Measurements from ENCODE around the gene KCNIP1.

DNA sequence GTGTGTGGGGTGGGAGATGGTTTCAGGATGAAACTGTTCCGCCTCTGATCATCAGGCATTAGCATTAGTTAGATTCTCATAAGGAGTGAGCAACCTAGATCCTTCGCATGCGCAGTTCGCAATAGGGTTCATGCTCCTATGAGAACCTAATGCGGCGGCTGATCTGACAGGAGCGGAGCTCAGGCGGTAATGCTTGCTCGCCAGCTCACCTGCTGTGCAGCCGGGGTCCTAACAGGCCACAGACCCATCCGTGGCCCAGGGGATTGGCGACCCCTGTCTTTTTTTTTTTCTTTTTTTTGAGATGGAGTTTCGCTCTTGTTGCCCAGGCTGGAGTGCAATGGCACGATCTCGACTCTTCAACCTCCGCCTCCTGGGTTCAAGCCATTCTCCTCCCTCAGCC, 119.1 kb downstream of the KCNIP1 start:
- TF ChIP-seq, protein P1, sequence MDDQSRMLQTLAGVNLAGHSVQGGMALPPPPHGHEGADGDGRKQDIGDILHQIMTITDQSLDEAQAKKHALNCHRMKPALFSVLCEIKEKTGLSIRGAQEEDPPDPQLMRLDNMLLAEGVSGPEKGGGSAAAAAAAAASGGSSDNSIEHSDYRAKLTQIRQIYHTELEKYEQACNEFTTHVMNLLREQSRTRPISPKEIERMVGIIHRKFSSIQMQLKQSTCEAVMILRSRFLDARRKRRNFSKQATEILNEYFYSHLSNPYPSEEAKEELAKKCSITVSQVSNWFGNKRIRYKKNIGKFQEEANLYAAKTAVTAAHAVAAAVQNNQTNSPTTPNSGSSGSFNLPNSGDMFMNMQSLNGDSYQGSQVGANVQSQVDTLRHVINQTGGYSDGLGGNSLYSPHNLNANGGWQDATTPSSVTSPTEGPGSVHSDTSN (IDR thresholded peaks at IDR 0.05) = no peak
- TF ChIP-seq MEF2A (IDR thresholded peaks at IDR 0.05; ENCODE audit: borderline replicate concordance, low read depth) = no peak
- TF ChIP-seq, protein P2, sequence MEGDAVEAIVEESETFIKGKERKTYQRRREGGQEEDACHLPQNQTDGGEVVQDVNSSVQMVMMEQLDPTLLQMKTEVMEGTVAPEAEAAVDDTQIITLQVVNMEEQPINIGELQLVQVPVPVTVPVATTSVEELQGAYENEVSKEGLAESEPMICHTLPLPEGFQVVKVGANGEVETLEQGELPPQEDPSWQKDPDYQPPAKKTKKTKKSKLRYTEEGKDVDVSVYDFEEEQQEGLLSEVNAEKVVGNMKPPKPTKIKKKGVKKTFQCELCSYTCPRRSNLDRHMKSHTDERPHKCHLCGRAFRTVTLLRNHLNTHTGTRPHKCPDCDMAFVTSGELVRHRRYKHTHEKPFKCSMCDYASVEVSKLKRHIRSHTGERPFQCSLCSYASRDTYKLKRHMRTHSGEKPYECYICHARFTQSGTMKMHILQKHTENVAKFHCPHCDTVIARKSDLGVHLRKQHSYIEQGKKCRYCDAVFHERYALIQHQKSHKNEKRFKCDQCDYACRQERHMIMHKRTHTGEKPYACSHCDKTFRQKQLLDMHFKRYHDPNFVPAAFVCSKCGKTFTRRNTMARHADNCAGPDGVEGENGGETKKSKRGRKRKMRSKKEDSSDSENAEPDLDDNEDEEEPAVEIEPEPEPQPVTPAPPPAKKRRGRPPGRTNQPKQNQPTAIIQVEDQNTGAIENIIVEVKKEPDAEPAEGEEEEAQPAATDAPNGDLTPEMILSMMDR (IDR thresholded peaks at IDR 0.05) = no peak
- TF ChIP-seq, protein P3, sequence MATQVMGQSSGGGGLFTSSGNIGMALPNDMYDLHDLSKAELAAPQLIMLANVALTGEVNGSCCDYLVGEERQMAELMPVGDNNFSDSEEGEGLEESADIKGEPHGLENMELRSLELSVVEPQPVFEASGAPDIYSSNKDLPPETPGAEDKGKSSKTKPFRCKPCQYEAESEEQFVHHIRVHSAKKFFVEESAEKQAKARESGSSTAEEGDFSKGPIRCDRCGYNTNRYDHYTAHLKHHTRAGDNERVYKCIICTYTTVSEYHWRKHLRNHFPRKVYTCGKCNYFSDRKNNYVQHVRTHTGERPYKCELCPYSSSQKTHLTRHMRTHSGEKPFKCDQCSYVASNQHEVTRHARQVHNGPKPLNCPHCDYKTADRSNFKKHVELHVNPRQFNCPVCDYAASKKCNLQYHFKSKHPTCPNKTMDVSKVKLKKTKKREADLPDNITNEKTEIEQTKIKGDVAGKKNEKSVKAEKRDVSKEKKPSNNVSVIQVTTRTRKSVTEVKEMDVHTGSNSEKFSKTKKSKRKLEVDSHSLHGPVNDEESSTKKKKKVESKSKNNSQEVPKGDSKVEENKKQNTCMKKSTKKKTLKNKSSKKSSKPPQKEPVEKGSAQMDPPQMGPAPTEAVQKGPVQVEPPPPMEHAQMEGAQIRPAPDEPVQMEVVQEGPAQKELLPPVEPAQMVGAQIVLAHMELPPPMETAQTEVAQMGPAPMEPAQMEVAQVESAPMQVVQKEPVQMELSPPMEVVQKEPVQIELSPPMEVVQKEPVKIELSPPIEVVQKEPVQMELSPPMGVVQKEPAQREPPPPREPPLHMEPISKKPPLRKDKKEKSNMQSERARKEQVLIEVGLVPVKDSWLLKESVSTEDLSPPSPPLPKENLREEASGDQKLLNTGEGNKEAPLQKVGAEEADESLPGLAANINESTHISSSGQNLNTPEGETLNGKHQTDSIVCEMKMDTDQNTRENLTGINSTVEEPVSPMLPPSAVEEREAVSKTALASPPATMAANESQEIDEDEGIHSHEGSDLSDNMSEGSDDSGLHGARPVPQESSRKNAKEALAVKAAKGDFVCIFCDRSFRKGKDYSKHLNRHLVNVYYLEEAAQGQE (IDR thresholded peaks at IDR 0.05; ENCODE audit: low read depth, low read length) = no peak
- no peak for TF ChIP-seq POLR2AphosphoS5 (IDR thresholded peaks at IDR 0.05; ENCODE audit: low read depth, low read length)
- no peak for TF ChIP-seq MAX (IDR thresholded peaks at IDR 0.05; ENCODE audit: low read depth)
- TF ChIP-seq USF2 (IDR thresholded peaks at IDR 0.05; ENCODE audit: borderline replicate concordance, low read depth, low read length) = no peak

Measured in SK-N-SH (cell line).